Aorta (tissue), 5 donors: ENCODE measurements around the gene BLOC1S5. TPM values are rescaled to one million over a fixed set of nuclear protein-coding genes. Genes with fewer than 3 reads are reported as not detected.
"Not testable (repeated sequence)": the region's sequence is repeated elsewhere in the genome, so short reads cannot be mapped to it uniquely, and the experiment has no call there.

Source experiments
- ATAC-seq: fragments of 200-7000 bp; cut with Tn5 transposase; one replicate; pipeline ENCODE4 v1.9.1; 2022; ENCODE audit warnings: moderate library complexity; ENCODE audit not compliant: low FRiP score
- DNase-seq, 2 donors: peaks; one replicate each; pipeline ENCODE4 v3.0.0-alpha.2; 2020
- H3K27ac ChIP-seq, 2 donors: one replicate each; pipeline ENCODE4 v1.5.1; 2013; ENCODE audit warnings: low read length in 2 of 2, mild to moderate bottlenecking in 2 of 2, moderate library complexity in 2 of 2, control low read depth in 1 of 2, inconsistent platforms in 1 of 2, low read depth in 1 of 2
- H3K27me3 ChIP-seq, 2 donors: one replicate each; pipeline ENCODE4 v1.6.1; 2013; ENCODE audit warnings: control low read depth in 1 of 2, low read length in 1 of 2, mild to moderate bottlenecking in 1 of 2, moderate library complexity in 1 of 2; ENCODE audit not compliant: insufficient read depth in 2 of 2, control insufficient read depth in 1 of 2
- H3K36me3 ChIP-seq, 2 donors: one replicate each; pipeline ENCODE4 v1.6.1; 2013; ENCODE audit warnings: control low read depth in 1 of 2, low read length in 1 of 2, mild to moderate bottlenecking in 1 of 2; ENCODE audit not compliant: insufficient read depth in 2 of 2, control insufficient read depth in 1 of 2
- H3K4me1 ChIP-seq, 2 donors: one replicate each; pipeline ENCODE4 v1.6.1; 2013; ENCODE audit warnings: low read length in 2 of 2, control low read depth in 1 of 2, mild to moderate bottlenecking in 1 of 2, moderate library complexity in 1 of 2; ENCODE audit not compliant: insufficient read depth in 2 of 2, control insufficient read depth in 1 of 2
- H3K4me3 ChIP-seq, 2 donors: one replicate each; pipeline ENCODE4 v1.5.1; 2013; ENCODE audit warnings: low read length in 2 of 2, control low read depth in 1 of 2, mild to moderate bottlenecking in 1 of 2
- H3K9me3 ChIP-seq: one replicate; pipeline ENCODE4 v1.6.1; 2013; ENCODE audit warnings: mild to moderate bottlenecking, low read length; ENCODE audit not compliant: control insufficient read depth
- WGBS, 2 donors: extraction: QIAGEN DNeasy Blood & Tissue Kit; methylation state at CpG; one replicate each; pipeline ENCODE4 v1.1.7; 2013; 5-methylcytosine and 5-hydroxymethylcytosine counted together
- intact Hi-C, 2 donors: fragments of 100-400 bp; cut with DNase I; formaldehyde crosslinking; loops; one replicate each; pipeline versions ENCODE4 v1.14.2 to v1.15.0; 2022
- polyA plus RNA-seq, 2 donors: library from polyadenylated mRNA; stranded (reverse); fragments of 200-250 nt; gene quantifications; one replicate each; pipeline ENCODE4 v1.2.3, GENCODE V29; 2013
- total RNA-seq, 2 donors: library from RNA; stranded (reverse); fragmentation: NEBNext Ultra II Directional; extraction: Animal tissue kit (Norgen Biotek cat#: 25700); gene quantifications; one replicate each; pipeline ENCODE4 v1.2.1, GENCODE V29; 2021
- donor health status: healthy with polysubstance abuse.
- donor health status: Bipolar disorder and iron deficiency.
- donor health status: DM: no; HTN: no; CAD: no.
- donor health status: DM: no; HTN: no; CAD: no.
- donor health status: DM: yes; HTN: yes; CAD: no.

BLOC1S5 gene
- total and polyA plus RNA-seq, 4 donors, result 7.6 to 24.0 (median 9.7) TPM

DNA sequence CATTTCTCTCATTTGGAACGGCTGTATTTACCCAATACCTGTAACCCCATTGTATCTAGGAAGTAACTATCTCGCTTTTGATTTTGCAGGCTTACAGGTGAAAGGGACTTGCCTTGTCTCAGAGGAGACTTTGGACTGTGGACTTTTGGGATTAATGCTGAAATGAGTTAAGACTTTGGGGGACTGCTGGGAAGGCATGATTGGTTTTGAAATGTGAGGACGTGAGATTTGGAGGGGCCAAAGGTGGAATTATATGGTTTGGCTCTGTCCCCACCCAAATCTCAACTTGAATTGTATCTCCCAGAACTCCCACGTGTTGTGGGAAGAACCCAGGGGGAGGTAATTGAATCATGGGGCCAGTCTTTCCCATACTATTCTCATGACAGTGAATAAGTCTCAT is 18.4 kb downstream of the BLOC1S5 start:
- H3K27ac ChIP-seq, H3K36me3 ChIP-seq, DNase-seq, intact Hi-C loops, H3K9me3 ChIP-seq, H3K4me3 ChIP-seq, ATAC-seq, H3K27me3 ChIP-seq, H3K4me1 ChIP-seq: not testable (repeated sequence)
- 95 to 96% methylated on average over 4 of the region's 4 CpGs for WGBS, 2 donors

DNA sequence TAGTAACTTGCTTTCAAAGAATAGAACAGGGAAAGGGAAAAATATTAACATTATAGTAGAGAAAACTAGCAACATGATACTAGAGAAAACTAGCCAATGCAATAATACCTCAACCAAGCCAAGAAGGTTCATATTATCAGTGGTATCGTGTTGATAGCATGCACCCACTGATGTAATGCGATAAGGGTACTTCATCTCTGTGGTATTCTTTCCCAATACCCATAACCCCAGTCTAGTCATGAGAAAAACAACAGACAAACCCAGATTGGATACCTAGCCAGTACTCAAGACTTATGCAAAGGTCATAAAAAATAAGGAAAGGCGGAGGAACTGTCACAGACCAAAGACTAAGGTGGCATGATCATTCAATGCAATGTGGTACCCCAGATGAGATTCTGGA is 21.0 kb downstream of the BLOC1S5 start:
- intact Hi-C loops, result no loop called here
- Histone ChIP-seq H3K27ac (no peak overlapping the region), H3K36me3 (peaks cover 0 to 4% of the 10 kb centered on the region in 2 donors), H3K4me3 (no peak overlapping the region), H3K9me3 (no peaks in the 10 kb centered on the region), H3K27me3 (no peaks in the 10 kb centered on the region), H3K4me1 (no peaks in the 10 kb centered on the region)
- no peak for ATAC-seq
- no peak for DNase-seq
- 56 to 58% methylated on average over 3 of the region's 3 CpGs for WGBS, 2 donors

DNA sequence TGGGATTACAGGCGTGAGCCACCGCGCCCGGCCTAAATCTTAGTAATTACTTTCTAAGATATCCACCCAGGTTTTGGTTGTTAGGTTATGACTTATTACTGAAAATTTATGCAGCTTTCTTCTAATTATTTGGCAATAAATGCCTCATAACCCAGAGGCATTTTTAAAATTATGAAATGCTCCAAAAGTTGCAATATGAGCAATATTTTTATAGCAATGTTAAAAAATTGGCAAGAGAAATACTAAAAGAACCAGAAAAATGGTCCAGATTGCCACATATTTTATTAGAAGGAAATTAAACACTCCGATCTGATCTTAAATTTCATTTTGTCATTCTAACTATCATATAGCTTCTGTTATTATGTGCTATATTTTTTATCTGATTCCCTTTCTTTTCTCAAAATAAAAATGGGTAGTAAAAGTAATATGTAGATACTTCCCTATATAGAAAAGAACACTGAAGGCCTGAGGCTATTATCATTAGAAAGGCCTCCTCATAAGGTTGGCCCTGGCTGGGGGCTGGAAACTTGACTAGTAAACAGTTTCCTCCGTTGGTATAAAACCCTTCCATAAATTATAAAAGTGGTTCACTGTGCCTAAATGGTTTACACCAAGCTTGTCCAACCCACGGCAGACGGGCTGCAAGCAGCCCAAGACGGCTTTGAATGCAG is 22.1 kb downstream of the BLOC1S5 start:
- WGBS, 2 donors, result 69 to 71% methylated on average over 9 of the region's 9 CpGs
- peaks cover 0 to 4% of the 10 kb centered on the region in 2 donors for H3K36me3 ChIP-seq
- H3K4me3 ChIP-seq, result no peak overlapping the region
- no peaks in the 10 kb centered on the region for H3K4me1 ChIP-seq
- DNase-seq (no peak), ATAC-seq (no peak)
- intact Hi-C loops, result no loop called here
- no peaks in the 10 kb centered on the region for H3K27me3 ChIP-seq
- no peak overlapping the region for H3K27ac ChIP-seq
- no peaks in the 10 kb centered on the region for H3K9me3 ChIP-seq

DNA sequence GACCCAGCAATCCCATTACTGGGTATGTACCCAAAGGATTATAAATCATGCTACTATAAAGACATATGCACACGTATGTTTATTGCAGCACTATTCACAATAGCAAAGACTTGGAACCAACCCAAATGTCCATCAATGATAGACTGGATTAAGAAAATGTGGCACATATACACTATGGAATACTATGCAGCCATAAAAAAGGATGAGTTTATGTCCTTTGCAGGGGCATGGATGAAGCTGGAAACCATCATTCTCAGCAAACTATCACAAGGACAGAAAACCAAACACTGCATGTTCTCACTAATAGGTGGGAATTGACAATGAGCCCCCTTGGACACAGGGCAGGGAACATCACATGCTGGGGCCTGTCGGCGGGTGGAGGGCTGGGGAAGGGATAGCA is 30.1 kb downstream of the BLOC1S5 start:
- H3K27me3 ChIP-seq, DNase-seq, H3K4me3 ChIP-seq, intact Hi-C loops, H3K4me1 ChIP-seq, ATAC-seq, H3K36me3 ChIP-seq, H3K27ac ChIP-seq, H3K9me3 ChIP-seq: not testable (repeated sequence)
- 91 to 97% methylated on average over 3 of the region's 3 CpGs for WGBS, 2 donors

DNA sequence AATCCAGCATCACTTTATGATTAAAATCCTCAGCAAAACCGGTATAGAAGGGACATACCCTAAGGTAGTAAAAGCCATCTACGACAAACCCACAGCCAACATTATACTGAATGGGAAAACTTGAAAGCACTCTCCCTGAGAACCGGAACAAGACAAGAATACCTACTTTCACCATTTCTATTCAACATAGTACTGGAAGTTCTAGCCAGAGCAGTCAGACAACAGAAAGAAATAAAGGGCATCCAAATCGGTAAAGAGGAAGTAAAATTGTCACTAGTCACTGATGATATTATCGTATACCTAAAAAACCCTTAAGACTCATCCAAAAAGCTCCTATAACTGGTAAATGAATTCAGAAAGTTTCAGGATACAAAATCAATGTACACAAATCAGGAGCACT is 33.3 kb downstream of the BLOC1S5 start:
- ATAC-seq, result no peak
- 95 to 96% methylated on average over 5 of the region's 5 CpGs for WGBS, 2 donors
- intact Hi-C loops, result no loop called here

DNA sequence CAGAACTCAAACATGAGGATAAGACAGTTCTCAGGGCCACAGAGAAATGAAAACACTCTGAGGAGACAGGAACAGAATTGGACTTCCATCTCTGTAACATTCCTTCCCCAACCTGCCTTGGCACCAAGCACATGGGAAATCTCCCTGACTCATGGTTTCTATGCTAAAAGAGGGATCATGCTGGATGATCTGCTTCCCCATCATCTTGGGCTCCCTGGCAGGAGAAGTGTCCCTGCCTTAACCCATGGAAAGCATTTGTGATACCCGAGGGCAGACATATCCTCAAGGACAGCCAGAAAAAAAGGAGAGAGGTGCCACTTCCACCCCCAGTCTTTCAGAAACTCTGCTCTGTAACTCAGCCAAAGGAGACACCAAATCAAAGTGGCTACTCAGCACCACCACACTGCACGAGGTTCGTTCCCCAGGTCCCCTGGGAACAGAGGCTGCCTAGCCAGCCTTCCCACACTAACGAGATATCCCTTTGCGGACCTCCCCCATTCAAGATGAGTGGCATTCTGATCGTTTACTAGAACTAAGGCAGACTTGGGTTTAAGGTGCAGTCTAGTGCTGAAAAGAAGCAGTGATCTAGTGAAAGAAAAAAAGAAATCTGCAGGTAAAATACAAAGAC is 34.8 kb downstream of the BLOC1S5 start:
- Histone ChIP-seq H3K9me3 (no peaks in the 10 kb centered on the region), H3K36me3 (no peaks in the 10 kb centered on the region), H3K27me3 (no peaks in the 10 kb centered on the region), H3K4me1 (no peaks in the 10 kb centered on the region), H3K27ac (no peak overlapping the region), H3K4me3 (no peak overlapping the region)
- no peak for ATAC-seq
- WGBS, 2 donors, result 20 to 24% methylated on average over 6 of the region's 6 CpGs
- DNase-seq, result no peak
- intact Hi-C loops, result no loop called here

More for the DNA sequence above, 33.3 kb downstream of the BLOC1S5 start:
- Histone ChIP-seq H3K4me3 (no peak overlapping the region), H3K36me3 (no peaks in the 10 kb centered on the region), H3K4me1 (no peaks in the 10 kb centered on the region), H3K27me3 (no peaks in the 10 kb centered on the region), H3K27ac (no peak overlapping the region), H3K9me3 (no peaks in the 10 kb centered on the region)
- DNase-seq, result no peak

DNA sequence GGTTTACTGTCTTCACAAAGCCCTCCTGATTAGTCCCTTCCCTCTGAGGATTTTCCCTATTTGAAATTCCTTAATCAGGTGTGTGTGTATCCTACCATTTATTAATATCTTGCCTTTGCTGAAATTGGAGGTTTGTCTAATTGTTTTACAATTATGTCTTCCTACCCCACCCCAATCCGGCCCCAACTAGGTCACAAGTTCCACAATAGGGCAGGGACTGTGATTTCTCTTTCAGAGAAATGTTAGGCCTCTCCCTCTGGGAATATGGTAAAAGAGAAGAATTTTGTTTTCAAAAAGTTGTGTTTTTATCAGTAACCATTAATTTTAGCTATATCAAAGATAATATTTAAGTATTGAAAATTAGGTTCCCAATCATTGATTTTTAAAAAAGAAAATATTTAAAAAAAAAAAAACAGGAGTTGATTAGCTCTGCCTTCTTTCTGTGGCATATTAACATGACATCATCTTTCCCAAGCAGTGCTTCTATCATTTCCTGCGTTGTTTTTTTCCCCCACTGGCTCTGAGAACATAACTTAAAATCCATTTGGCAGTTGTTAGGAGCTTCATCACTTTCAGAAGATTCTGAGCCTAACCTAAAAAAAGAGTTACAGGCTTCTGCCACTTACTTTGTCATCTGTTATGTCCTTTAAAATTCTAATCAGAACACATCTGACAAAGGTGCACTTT is 36.1 kb downstream of the BLOC1S5 start:
- 51 to 60% methylated on average over 2 of the region's 2 CpGs for WGBS, 2 donors

DNA sequence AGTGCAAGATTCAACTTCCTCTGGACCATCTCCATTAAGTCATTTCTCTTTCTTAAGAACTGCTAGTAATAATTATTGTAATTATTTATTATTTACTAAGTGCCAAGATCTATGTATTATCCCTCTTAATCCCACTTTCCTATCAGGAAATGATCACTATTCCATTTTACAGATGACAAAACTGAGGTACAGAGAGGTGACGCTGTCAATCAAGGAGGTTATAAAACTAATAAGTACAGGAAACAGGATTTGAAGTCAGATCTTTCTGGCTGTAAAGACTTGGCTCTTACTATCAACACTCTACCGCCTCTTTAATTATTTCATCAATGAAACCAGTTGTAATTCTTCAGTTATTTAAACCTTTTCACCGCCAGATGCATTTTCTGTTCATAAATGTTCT is 37.4 kb downstream of the BLOC1S5 start:
- intact Hi-C loops, result no loop called here
- H3K27me3 ChIP-seq, result no peaks in the 10 kb centered on the region
- no peaks in the 10 kb centered on the region for H3K9me3 ChIP-seq
- no peaks in the 10 kb centered on the region for H3K4me1 ChIP-seq
- no peak for ATAC-seq
- 97 to 98% methylated on average over 3 of the region's 3 CpGs for WGBS, 2 donors
- H3K27ac ChIP-seq, result no peak overlapping the region
- no peak overlapping the region for H3K4me3 ChIP-seq
- H3K36me3 ChIP-seq, result no peaks in the 10 kb centered on the region
- DNase-seq, result no peak

More for the DNA sequence above, 36.1 kb downstream of the BLOC1S5 start:
- Histone ChIP-seq H3K4me3 (no peak overlapping the region), H3K4me1 (no peaks in the 10 kb centered on the region), H3K9me3 (no peaks in the 10 kb centered on the region), H3K27me3 (no peaks in the 10 kb centered on the region), H3K27ac (no peak overlapping the region), H3K36me3 (no peaks in the 10 kb centered on the region)
- ATAC-seq (no peak), DNase-seq (no peak)
- intact Hi-C loops, result no loop called here

DNA sequence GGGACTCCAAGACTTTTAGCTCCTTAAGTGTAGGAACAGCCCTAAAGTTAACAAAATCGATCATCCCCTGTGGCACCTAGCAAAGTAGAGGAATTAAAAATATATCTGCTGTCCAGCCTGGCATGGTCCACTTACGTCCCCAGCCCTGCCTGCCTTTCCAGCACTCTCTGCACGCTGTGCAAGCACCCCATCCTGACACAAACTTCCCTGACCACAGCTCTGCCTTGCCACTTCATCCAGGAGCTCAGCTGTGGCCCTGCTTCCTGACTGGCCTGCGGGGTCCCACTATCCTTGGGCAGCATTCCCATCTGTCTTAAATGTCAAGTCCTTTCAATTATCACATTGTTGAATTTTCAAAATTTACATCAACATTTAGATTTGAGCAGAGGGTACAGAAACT is 39.0 kb downstream of the BLOC1S5 start:
- no peaks in the 10 kb centered on the region for H3K36me3 ChIP-seq
- no peak for ATAC-seq
- WGBS, 2 donors, result 68 to 75% methylated on average over 4 of the region's 4 CpGs

More for the DNA sequence above, 39.0 kb downstream of the BLOC1S5 start:
- DNase-seq, result no peak
- H3K27me3 ChIP-seq, result no peaks in the 10 kb centered on the region
- H3K4me3 ChIP-seq, result no peak overlapping the region
- H3K9me3 ChIP-seq, result no peaks in the 10 kb centered on the region
- no peaks in the 10 kb centered on the region for H3K4me1 ChIP-seq
- H3K27ac ChIP-seq, result no peak overlapping the region
- intact Hi-C loops, result no loop called here
